ACC112 (cell line): ENCODE results near the gene SELENOS.

Experiments
- H2AFZ ChIP-seq: fragments of 200-600 bp; sonication (generic); one replicate; pipeline ENCODE4 v1.6.0; 2017; ENCODE audit warnings: antibody characterized with exemption, low read length; ENCODE audit not compliant: unreplicated experiment
- H3K27ac ChIP-seq: fragments of 200-600 bp; sonication (generic); 2 replicates; pipeline ENCODE4 v1.5.1; 2014; ENCODE audit warnings: low read depth, mild to moderate bottlenecking, antibody characterized with exemption, low read length, moderate library complexity
- H3K27me3 ChIP-seq: fragments of 200-600 bp; sonication (generic); 2 replicates; pipeline ENCODE4 v1.6.1; 2014; ENCODE audit warnings: mild to moderate bottlenecking, antibody characterized with exemption, low read length, moderate library complexity, mixed read lengths; ENCODE audit not compliant: insufficient read depth
- H3K36me3 ChIP-seq: fragments of 200-600 bp; sonication (generic); 2 replicates; pipeline ENCODE4 v1.6.1; 2016; ENCODE audit warnings: mild to moderate bottlenecking, antibody characterized with exemption, low read length, moderate library complexity, mixed read lengths; ENCODE audit not compliant: insufficient read depth
- H3K4me1 ChIP-seq: fragments of 200-600 bp; sonication (generic); one replicate; pipeline ENCODE4 v1.6.1; 2016; ENCODE audit warnings: low read length, mixed read lengths; ENCODE audit not compliant: insufficient read depth, unreplicated experiment, control insufficient read depth
- H3K4me3 ChIP-seq: fragments of 200-600 bp; sonication (generic); 2 replicates; pipeline ENCODE4 v1.5.1; 2014; ENCODE audit warnings: mild to moderate bottlenecking, low read depth, low read length
- H3K79me2 ChIP-seq: fragments of 200-600 bp; sonication (generic); one replicate; pipeline ENCODE4 v1.6.0; 2016; ENCODE audit warnings: low read length; ENCODE audit not compliant: control insufficient read depth, unreplicated experiment, insufficient read depth

SELENOS gene

GRCh38 chr15:101308604-101309435 is 31.5 kb upstream of the SELENOS start:
- H3K27ac ChIP-seq = no peak overlapping the region
- no peak overlapping the region for H3K4me3 ChIP-seq
- no peaks in the 10 kb centered on the region for H3K79me2 ChIP-seq
- no peak overlapping the region for H2AFZ ChIP-seq
- no peaks in the 10 kb centered on the region for H3K4me1 ChIP-seq
- H3K27me3 ChIP-seq = no peaks in the 10 kb centered on the region
- H3K36me3 ChIP-seq = no peaks in the 10 kb centered on the region

GRCh38 chr15:101307897-101308603 is 30.8 kb upstream of the SELENOS start:
- H2AFZ ChIP-seq = no peak overlapping the region
- no peak overlapping the region for H3K27ac ChIP-seq
- no peaks in the 10 kb centered on the region for H3K79me2 ChIP-seq
- H3K4me3 ChIP-seq = no peak overlapping the region
- H3K4me1 ChIP-seq = no peaks in the 10 kb centered on the region
- no peaks in the 10 kb centered on the region for H3K27me3 ChIP-seq
- no peaks in the 10 kb centered on the region for H3K36me3 ChIP-seq

- no peak overlapping the region for H2AFZ ChIP-seq
- no peaks in the 10 kb centered on the region for H3K27me3 ChIP-seq
- H3K36me3 ChIP-seq = no peaks in the 10 kb centered on the region
- no peak overlapping the region for H3K27ac ChIP-seq
- no peaks in the 10 kb centered on the region for H3K79me2 ChIP-seq
- H3K4me3 ChIP-seq = no peak overlapping the region
- H3K4me1 ChIP-seq = no peaks in the 10 kb centered on the region
Measured at GRCh38 chr15:101307048-101307896, 30.0 kb upstream of the SELENOS start.

GRCh38 chr15:101306341-101307047 is 29.2 kb upstream of the SELENOS start:
- Histone ChIP-seq H3K27ac (no peak overlapping the region), H3K4me1 (no peaks in the 10 kb centered on the region), H3K4me3 (no peak overlapping the region), H3K36me3 (no peaks in the 10 kb centered on the region), H3K79me2 (no peaks in the 10 kb centered on the region), H3K27me3 (no peaks in the 10 kb centered on the region), H2AFZ (no peak overlapping the region)

GRCh38 chr15:101305820-101306255 is 28.6 kb upstream of the SELENOS start:
- Histone ChIP-seq H2AFZ (no peak overlapping the region), H3K36me3 (no peaks in the 10 kb centered on the region), H3K27ac (no peak overlapping the region), H3K27me3 (no peaks in the 10 kb centered on the region), H3K4me3 (no peak overlapping the region), H3K79me2 (no peaks in the 10 kb centered on the region), H3K4me1 (no peaks in the 10 kb centered on the region)

- peaks cover under 1% of the 10 kb centered on the region for H3K79me2 ChIP-seq
- H3K27ac ChIP-seq = no peak overlapping the region
- no peaks in the 10 kb centered on the region for H3K27me3 ChIP-seq
- H3K36me3 ChIP-seq = no peaks in the 10 kb centered on the region
- no peak overlapping the region for H3K4me3 ChIP-seq
- no peak overlapping the region for H2AFZ ChIP-seq
- no peaks in the 10 kb centered on the region for H3K4me1 ChIP-seq
Measured at GRCh38 chr15:101303408-101303807, 26.1 kb upstream of the SELENOS start.

- peak overlapping the region; percentile 98 for H3K4me3 ChIP-seq
- peaks cover 40% of the 10 kb centered on the region for H3K79me2 ChIP-seq
- H2AFZ ChIP-seq = peak overlapping the region; percentile 74
- H3K4me1 ChIP-seq = peaks cover 16% of the 10 kb centered on the region
- H3K36me3 ChIP-seq = peaks cover 3% of the 10 kb centered on the region; the same call in 1 of the 2 replicates
- H3K27ac ChIP-seq = peak overlapping the region; percentile 62
- H3K27me3 ChIP-seq = no peaks in the 10 kb centered on the region
Measured at GRCh38 chr15:101296418-101297405, 19.4 kb upstream of the SELENOS start.

- H3K4me3 ChIP-seq = peak overlapping the region; percentile 98
- peaks cover 3% of the 10 kb centered on the region; the same call in 1 of the 2 replicates for H3K36me3 ChIP-seq
- no peaks in the 10 kb centered on the region for H3K27me3 ChIP-seq
- H3K4me1 ChIP-seq = peaks cover 16% of the 10 kb centered on the region
- H3K27ac ChIP-seq = peak overlapping the region; percentile 62
- peaks cover 49% of the 10 kb centered on the region for H3K79me2 ChIP-seq
- H2AFZ ChIP-seq = peak overlapping the region; percentile 74
Measured at GRCh38 chr15:101295607-101296161, 18.4 kb upstream of the SELENOS start.
